DMS53 (cell line): Measurements from ENCODE around the gene SUPV3L1.
"Not testable (repeated sequence)": the region's sequence is repeated elsewhere in the genome, so short reads cannot be mapped to it uniquely, and the experiment has no call there.

Experiments used
- DNase-seq: peaks from one replicate; lab custom pipeline; 2025; lab: John Stamatoyannopoulos, UW

Gene SUPV3L1

DNA sequence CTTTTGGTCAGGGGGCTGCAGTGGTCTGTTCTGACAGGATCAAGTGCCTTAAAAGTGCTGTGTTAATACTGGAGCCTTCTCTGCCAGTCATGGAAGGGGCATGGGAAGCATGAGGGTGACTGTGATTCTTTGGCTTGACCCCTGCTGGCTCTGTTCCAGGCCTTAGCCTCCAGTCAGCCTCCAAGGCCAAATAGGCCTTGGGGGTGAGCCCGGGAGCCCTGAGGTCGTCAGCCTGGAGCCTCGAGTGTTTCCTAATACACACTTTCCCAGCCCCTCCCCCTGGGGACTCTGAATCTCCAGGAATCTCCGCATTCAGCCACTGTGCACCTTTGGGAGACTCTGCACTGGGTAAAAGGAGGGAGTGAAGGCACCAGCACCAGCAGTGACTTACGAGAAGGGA is 50.1 kb downstream of the SUPV3L1 start:
- DNase-seq, result no peak

DNA sequence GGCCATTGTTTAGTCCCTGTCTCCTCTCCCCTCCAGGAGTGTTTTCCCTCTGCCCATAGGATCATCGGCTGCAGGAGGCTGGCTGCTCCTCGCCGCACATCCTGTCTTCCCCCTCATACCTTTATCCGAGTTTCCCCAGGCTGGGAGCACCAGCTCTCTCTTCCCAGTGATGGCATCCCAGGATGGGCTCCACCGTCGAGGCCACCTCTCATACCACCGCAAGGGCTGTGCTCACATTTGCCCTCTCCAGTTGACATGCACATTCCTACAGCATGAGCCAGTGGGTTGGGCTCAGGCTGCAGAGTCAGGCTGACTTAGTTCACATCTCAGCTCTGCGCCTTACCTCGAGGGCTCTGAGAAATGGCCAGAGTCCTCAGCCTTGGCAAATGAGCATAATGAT is 52.2 kb downstream of the SUPV3L1 start:
- DNase-seq, result no peak

DNA sequence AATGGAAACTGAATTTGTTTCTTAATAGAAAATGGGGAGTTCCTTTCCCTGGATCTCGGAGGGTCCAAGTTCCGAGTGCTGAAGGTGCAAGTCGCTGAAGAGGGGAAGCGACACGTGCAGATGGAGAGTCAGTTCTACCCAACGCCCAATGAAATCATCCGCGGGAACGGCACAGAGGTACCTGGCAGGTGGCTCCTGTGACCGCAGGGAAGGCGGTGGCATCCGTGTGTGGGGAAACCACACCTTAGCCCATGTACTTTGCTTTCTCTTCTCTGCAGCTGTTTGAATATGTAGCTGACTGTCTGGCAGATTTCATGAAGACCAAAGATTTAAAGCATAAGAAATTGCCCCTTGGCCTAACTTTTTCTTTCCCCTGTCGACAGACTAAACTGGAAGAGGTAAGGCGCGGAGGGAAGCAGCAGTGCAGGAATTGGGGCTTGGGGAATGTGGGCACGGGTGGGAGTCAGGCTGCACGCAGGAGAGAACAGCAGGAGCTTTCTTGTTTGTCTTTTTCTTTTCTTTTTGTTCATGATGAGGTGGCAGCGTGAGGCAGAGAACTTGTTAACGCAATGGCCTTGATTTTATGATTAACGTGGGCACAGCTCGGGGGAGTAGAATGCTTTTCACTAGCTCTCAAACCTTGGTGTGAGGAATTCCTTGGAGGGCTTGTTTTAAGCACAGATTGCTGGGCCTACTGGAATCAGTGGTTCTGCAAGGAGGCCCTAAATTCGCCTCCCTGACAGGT is 52.9 kb downstream of the SUPV3L1 start:
- DNase-seq, result no peak

DNA sequence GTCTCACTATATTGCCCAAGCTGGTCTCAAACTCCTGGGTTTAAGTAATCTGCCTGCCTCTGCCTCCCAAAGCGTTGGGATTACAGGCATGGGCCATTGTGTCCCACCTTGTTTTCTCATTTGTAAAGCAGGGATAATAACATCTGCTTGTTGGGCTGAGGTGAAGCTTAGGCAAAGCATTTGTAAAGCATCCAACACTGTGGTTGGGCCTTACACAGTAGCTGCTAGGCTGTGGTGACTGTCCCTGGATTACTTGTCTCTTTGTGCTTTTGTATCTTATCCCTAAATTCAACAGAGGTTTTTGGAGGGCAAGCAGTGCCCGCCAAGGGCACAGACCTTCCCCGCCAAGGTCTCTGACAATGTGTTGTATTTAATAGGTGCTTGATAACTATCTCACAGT is 54.4 kb downstream of the SUPV3L1 start:
- DNase-seq, result no peak

DNA sequence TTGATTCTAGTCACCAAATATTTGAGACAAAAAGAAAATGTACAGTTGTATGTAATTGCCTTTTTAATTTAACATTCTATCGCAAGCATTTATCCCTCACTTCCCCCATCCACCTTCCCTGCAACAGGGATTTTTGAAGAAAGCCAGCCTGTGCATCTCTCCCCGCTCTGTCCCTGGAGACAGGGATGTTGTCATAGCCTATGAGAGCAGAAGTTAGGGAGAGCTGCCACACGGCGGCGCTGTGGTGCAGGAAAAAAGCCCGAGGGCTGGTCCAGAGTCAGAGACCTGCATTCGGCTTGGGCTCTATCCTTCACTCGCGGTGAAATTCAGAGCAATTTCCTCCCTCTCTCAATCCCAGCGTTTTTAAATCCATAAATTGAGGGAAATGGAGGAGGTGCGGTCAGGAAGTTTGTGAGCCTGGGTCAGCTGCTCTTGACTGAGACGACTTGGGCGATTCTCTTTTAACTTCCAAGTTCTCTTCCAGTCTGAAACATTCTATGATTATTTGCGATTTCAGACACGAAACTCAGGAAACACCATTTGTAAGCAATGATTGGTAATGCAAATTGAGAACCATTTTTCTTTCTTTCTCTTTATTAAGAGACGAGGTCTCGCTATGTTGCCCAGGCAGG is 57.6 kb downstream of the SUPV3L1 start:
- peak; percentile 87 for DNase-seq

DNA sequence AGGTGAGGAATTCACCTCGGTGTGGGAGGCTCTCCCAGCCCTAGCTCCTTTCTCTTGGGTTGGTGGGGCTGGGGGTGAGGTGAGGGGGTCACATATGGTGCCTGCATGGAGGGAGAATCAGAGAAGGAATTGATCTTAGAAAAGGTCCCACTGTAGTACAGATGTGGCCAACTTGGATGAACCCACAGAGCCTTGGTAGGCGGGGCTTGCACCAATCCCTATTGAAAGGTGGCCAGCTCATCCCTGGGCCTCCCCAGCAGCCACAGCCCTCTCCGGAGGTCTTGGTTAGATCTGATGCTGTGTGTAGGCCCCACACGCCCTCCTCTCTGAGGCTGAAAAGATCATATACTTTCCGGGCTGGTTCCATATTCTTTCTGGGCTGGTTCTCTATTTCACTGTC is 59.1 kb downstream of the SUPV3L1 start:
- no peak for DNase-seq

DNA sequence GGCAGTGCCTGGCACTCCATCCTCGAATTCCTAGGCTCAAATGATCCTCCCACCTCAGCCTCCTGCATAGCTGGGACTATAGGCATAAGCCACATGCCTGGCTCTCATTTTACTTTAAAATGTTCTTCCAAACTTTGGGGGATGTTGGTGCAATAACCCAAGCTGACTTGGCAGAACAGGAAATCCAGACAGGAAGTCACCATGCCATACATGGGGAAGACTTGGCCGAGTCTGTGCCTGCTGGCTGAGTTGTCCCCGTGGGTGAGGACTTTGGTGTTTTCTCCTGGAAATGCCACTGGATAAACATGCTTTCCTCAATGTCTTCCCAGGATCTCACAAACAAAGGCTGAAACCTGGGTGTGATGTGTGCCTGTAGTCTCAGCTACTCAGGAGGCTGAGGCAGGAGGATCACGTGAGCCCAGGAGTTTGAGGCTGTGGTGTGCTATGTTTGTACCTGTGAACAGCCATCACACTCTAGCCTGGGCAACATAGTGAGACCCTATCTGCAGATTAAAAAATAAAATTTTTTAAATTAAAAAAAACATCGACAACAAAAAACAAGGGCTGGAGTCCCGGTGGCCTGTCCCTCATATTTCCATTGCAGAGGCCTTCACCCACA is 59.9 kb downstream of the SUPV3L1 start:
- no peak for DNase-seq

DNA sequence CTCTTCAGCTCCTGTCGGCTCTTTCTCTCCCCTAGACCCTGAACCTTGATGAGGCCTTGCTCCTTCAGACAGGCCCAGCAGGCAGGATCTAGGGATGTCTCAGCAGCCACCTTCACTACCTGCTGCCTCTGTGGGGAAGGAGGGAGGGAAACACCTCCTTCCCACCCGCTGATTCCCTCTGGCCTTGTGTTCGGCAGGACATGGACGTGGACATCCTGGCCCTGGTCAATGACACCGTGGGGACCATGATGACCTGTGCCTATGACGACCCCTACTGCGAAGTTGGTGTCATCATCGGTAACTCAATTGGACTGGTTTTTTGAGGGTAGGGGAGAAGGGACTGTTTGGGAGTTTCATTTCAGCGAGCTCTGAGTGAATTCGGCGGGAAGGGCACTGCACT is 60.4 kb downstream of the SUPV3L1 start:
- no peak for DNase-seq

DNA sequence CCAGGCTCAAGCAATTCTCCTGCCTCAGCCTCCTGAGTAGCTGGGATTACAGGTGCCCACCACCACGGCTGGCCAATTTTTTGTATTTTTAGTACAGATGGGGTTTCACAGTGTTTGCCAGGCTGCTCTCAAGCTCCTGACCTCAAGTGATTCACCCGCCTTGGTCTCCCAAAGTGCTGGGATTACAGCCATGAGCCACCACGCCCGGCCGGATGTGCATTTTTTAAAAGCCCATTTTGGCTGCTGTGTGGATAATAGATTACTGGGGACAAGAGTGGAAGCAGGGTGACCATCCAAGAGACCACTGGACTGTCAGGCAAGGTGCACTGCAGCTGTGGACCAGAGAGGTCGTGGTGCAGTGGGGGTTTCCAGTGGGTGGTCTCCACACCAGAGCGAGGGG is 61.5 kb downstream of the SUPV3L1 start:
- DNase-seq, result no peak

DNA sequence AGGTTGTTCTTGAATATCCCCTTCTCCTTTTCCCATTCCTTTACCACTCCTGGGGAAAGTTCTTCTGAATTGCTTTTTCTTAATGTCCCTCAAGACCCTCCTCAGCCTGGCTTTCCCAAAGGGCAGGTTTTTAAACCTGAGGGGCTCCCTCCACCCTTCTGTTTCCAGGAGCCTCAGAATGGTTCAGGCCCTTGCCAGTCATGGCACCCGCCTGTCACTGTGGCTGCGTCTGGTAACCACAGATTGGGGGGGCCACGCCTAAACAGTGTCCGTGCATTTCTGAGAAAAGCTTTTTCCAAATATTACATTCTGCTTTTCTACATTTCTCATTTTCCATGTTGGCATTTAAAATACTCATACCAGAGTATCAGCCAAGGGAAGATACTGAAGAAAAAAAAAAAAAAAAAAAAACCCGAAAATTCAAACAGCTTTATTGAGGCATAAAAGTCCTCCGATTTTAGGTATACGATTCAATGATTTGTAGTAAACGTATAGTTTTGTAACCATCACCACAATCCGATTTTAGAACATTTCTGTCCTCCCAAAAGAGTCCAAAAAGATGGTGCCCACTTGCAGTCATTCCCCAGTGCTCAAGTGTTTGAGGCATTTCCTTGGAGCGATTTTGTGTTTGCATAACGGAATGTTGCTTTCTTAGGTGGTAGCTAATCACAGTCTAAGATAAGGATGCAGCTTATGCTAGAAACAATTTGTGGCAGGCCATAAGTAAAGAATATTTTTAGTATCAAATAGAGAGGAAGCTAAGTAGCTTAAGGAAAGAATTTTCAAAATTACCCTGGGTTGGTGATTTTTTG is 62.2 kb downstream of the SUPV3L1 start:
- no peak for DNase-seq

DNA sequence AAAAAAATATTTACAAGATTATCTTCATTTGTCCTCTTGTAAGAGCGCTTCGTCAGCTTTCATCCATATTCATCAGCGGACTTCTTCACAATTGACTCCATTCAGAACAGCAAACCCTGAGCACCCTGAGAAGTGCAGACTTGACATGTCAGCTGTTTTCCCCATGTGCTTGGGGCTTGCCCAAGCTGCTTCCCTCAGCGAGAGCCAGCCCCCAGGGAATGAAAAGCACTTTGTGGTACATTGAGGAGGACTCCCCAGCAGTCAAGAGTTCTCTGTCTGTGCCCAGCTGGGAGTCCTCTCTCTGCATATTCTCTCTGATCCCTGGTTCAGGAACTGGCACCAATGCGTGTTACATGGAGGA is 62.8 kb downstream of the SUPV3L1 start:
- no peak for DNase-seq

DNA sequence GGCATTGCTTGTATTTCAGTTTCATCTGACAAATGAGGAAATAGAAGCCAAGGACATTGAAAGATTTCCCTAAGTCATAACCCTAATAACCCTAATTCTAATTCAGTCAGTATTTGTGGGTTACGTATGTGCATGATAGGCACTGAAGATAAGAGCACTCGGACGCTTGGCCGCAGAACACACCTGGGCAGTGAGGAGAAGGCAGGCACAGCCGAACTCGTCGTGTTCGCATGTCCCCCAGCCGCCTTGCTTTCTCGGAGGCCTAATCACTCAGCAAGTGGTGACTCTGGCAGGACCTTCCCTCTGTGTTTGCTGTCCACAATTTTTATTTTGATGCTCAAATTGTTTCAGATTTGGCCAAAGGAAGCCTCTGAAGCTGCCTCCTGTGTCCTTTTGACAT is 63.8 kb downstream of the SUPV3L1 start:
- no peak for DNase-seq

DNA sequence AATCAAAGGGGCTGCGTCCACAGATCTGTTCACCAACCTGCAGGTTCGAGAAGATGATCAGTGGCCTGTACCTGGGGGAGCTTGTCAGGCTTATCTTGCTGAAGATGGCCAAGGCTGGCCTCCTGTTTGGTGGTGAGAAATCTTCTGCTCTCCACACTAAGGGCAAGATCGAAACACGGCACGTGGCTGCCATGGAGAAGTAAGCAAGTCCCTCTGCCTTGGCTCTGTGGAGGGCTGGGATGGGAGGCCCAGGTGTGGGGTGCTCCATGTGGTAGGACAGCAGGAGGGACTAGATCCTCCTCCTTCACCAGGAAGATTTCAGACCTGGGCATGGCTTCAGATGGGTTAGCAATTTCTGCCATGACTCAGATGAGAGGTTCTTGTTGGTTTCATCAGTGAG is 66.0 kb downstream of the SUPV3L1 start:
- no peak for DNase-seq

DNA sequence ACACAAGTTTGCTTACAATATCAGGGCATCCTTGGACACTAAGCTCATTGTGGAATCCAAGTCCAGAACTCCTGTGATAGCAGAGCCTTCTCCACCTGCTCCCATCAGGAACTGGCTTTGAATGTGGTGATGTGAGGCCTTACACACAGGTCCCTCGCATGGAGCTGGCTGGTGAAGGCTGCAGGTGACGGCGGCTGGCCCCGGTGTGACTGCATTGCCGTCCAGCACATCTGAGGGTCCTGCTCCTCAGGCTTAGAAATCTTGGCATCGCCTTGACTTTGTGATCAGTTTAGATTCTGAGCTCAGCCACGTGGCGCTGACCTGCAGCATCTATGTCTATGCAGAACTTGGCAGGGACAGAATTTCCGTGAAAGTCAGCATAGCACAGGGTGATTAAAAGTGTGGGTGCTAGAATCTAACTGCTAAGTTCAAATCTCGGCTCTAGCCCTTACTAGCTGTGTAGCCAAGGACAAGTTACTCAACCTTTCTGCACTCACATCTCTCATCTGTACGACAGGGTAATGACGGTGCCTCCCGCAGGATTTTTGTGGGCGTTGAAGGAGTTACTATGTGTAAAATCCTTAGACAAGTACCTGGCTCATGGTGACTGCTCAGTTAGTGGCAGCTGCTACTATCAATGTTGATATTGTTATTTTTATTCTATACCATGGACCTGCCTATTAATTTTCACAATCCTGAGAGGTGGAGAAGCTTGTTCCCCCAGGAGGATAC is 66.7 kb downstream of the SUPV3L1 start:
- DNase-seq, result no peak

DNA sequence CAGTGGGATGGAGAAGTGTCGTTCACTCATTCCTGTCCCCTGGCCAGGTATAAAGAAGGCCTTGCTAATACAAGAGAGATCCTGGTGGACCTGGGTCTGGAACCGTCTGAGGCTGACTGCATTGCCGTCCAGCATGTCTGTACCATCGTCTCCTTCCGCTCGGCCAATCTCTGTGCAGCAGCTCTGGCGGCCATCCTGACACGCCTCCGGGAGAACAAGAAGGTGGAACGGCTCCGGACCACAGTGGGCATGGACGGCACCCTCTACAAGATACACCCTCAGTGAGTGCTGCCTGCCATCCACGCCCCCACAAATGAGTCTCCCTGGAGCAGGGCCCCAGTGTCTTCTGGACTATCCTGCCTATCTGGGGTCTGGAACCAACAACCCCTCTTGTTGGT is 67.3 kb downstream of the SUPV3L1 start:
- no peak for DNase-seq

DNA sequence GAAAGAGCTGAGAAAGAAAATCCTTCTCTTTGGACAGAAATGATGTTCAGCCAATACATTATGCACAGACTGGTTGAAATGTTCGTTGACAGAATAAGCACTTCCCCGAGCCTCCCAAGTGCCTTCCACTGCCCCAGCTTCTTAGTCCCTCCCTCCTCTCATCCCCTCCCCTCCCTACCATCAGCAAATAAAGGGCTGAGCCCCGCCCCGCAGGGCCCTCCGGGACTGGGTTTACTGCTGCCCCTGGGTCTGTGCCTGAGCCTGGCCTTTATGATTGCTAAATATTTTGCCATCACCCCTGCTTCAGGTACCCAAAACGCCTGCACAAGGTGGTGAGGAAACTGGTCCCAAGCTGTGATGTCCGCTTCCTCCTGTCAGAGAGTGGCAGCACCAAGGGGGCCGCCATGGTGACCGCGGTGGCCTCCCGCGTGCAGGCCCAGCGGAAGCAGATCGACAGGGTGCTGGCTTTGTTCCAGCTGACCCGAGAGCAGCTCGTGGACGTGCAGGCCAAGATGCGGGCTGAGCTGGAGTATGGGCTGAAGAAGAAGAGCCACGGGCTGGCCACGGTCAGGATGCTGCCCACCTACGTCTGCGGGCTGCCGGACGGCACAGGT is 68.2 kb downstream of the SUPV3L1 start:
- no peak for DNase-seq

DNA sequence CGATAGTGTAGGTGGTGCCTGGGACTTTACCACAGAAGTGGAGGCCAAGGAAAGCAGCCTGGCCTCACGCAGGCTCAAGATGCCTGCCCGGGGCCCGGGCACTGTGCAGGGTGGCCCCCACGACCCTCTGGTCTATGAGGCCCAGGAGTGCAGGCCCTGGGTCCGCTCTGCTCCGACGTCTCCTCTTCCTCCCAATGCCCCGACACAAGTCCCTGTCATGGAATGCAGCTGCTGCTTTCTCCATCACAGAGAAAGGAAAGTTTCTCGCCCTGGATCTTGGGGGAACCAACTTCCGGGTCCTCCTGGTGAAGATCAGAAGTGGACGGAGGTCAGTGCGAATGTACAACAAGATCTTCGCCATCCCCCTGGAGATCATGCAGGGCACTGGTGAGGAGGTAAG is 70.0 kb downstream of the SUPV3L1 start:
- no peak for DNase-seq

DNA sequence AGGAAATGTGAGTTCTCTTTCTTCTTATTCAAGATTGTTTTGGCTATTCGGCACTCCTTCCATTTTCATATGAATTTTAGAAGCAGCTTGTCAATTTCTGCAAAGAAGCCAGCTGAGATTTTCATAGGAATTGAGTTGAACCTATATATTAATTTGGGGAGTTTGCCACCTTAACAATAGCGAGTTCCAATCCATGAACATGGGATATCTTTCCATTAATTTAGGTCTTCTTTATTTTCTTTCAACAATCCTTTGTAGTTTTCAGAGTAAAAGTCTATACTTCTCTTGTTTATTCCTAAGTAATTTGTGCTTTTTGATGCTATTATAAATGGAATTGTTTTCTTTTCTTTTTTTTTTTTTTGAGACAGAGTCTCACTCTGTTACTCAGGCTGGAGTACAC is 71.4 kb downstream of the SUPV3L1 start:
- DNase-seq, result not testable (repeated sequence)

DNA sequence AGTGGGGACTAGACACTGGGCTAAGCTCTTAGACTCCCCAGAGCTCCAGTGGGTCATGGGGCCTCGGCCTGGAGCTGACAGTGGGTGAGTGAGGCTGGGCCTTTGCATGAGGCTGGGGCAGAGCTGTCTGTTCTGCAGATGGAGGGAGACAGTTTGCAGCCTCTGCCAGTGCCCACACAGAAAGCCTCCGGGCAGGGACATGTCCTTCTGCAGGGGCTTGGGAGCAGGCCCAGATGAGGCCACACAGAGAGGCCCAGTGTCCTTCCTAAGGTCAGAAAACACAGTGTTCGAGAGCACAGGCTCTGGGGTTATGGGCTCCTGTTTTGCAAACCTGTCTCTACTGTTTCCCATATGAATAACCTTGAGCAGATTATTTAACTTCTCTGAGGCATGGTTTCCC is 73.1 kb downstream of the SUPV3L1 start:
- DNase-seq, result no peak

DNA sequence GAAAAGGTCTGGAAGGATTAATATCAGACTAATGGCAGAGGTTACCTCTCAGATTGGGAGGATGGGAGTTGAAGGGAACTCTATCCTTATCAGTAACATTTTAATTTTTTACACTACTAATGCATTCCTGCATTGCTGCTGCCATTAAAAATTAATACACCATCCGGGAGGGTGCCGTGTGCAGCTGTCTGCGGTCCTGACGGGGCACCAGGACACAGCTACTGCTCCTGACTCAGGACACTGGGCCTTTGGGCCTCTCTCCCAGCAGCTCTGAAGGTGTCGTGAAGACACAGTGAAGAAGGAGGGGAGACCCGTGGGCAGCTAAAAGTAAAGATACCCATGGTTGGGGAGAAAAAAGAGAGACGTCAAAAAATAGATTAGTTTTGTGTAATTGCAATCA is 74.8 kb downstream of the SUPV3L1 start:
- no peak for DNase-seq
